ENCODE measurements around the gene MAGEB3.

The MAGEB3 gene

GRCh38 chrX:30280428-30280827 lies 50.0 kb downstream of the MAGEB3 start:
- no peak for DNase-seq (ENCODE audit: low read depth)

GRCh38 chrX:30282527-30282926 lies 52.1 kb downstream of the MAGEB3 start:
- DNase-seq (ENCODE audit: low read depth), result no peak

- peak; percentile 39 for DNase-seq (ENCODE audit: low read depth)
Observed at GRCh38 chrX:30283456-30284200, 53.2 kb downstream of the MAGEB3 start.

Measured in HS-27A (cell line).